RCC 7860 (cell line): Measurements from ENCODE around the gene WNT5B.
"Not testable (repeated sequence)": the region's sequence is repeated elsewhere in the genome, so short reads cannot be mapped to it uniquely, and the experiment has no call there.

ENCODE experiments used
- DNase-seq: peaks from one replicate; pipeline ENCODE4 v3.0.0-alpha.2; 2015; ENCODE audit warnings: low spot score
- FAIRE-seq: peaks from 2 replicates; lab custom pipeline; 2012; peaks lifted over from hg19 to GRCh38; lab: Jason Lieb, UNC

The WNT5B gene

GRCh38 chr12:1680804-1681492 is 51.9 kb downstream of the WNT5B start:
- FAIRE-seq (no peak), DNase-seq (no peak)

GRCh38 chr12:1681493-1681807 is 52.4 kb downstream of the WNT5B start:
- DNase-seq: no peak
- FAIRE-seq: no peak

- DNase-seq (no peak), FAIRE-seq (no peak)
Observed at GRCh38 chr12:1688086-1688710, 59.2 kb downstream of the WNT5B start.

- DNase-seq: peak; percentile 86
- no peak for FAIRE-seq
Observed at GRCh38 chr12:1690578-1691122, 61.6 kb downstream of the WNT5B start, which contains the start of gene ADIPOR2. Gene ADIPOR2, plus strand, starts transcription at chr12:1691070. Its CDS starts 63,274 bp downstream, at chr12:1754344.

GRCh38 chr12:1691123-1692007 is 62.3 kb downstream of the WNT5B start:
- DNase-seq: no peak
- FAIRE-seq: no peak

GRCh38 chr12:1692226-1692625 is 63.2 kb downstream of the WNT5B start:
- FAIRE-seq (no peak), DNase-seq (no peak)

- DNase-seq (no peak), FAIRE-seq (no peak)
Observed at GRCh38 chr12:1692895-1693610, 64.0 kb downstream of the WNT5B start.

- FAIRE-seq, DNase-seq: not testable (repeated sequence)
Observed at GRCh38 chr12:1695097-1695496, 66.1 kb downstream of the WNT5B start.

- DNase-seq (no peak), FAIRE-seq (no peak)
Observed at GRCh38 chr12:1695886-1696670, 67.0 kb downstream of the WNT5B start.

GRCh38 chr12:1696800-1697199 is 67.8 kb downstream of the WNT5B start:
- DNase-seq (no peak), FAIRE-seq (no peak)
